ENCODE measurements around the gene KIAA1328.
"Not testable (repeated sequence)": the region's sequence is repeated elsewhere in the genome, so short reads cannot be mapped to it uniquely, and the experiment has no call there.

The KIAA1328 gene

GRCh38 chr18:36828630-36829361, at the start of gene KIAA1328, which contains the start of gene TPGS2:
Gene KIAA1328, plus strand, starts transcription at chr18:36829127. Its CDS starts 12 bp downstream, at chr18:36829139.
Gene TPGS2, minus strand, starts transcription at chr18:36829002. Its CDS starts 235 bp downstream, at chr18:36828767.
- peak; percentile 16 to 53 for DNase-seq

- DNase-seq: no peak
These were observed 48.2 kb upstream of the KIAA1328 start for GRCh38 chr18:36780748-36781147.

- no peak for DNase-seq
These were observed 46.2 kb upstream of the KIAA1328 start for GRCh38 chr18:36782710-36783109.

- DNase-seq: no peak
These were observed 45.1 kb upstream of the KIAA1328 start for GRCh38 chr18:36783792-36784191.

GRCh38 chr18:36786686-36787085, 42.2 kb upstream of the KIAA1328 start:
- DNase-seq: no peak

GRCh38 chr18:36792634-36793283, 36.2 kb upstream of the KIAA1328 start:
- no peak for DNase-seq

- DNase-seq: no peak
These were observed 30.0 kb upstream of the KIAA1328 start for GRCh38 chr18:36798738-36799473.

GRCh38 chr18:36805105-36805504, 23.8 kb upstream of the KIAA1328 start:
- DNase-seq: no peak

- DNase-seq: no peak
These were observed 20.2 kb upstream of the KIAA1328 start for GRCh38 chr18:36808681-36809080.

GRCh38 chr18:36809590-36810381, 19.1 kb upstream of the KIAA1328 start:
- peak; percentile 10 to 67 for DNase-seq

GRCh38 chr18:36811430-36811829, 17.5 kb upstream of the KIAA1328 start:
- DNase-seq: no peak

- DNase-seq: no peak
These were observed 17.0 kb upstream of the KIAA1328 start for GRCh38 chr18:36811955-36812354.

GRCh38 chr18:36812678-36813077, 16.2 kb upstream of the KIAA1328 start:
- DNase-seq: no peak

GRCh38 chr18:36813101-36813775, 15.7 kb upstream of the KIAA1328 start:
- no peak for DNase-seq

GRCh38 chr18:36813824-36814223, 15.1 kb upstream of the KIAA1328 start:
- no peak for DNase-seq

GRCh38 chr18:36814994-36815393, 13.9 kb upstream of the KIAA1328 start:
- DNase-seq: no peak

- not testable (repeated sequence) for DNase-seq
These were observed 12.8 kb upstream of the KIAA1328 start for GRCh38 chr18:36816096-36816495.

- DNase-seq: no peak
These were observed 11.9 kb upstream of the KIAA1328 start for GRCh38 chr18:36817039-36817438.

GRCh38 chr18:36818652-36819051, 10.3 kb upstream of the KIAA1328 start:
- no peak for DNase-seq

- no peak for DNase-seq
These were observed 9.3 kb upstream of the KIAA1328 start for GRCh38 chr18:36819621-36820020.

- no peak for DNase-seq
These were observed 7.2 kb upstream of the KIAA1328 start for GRCh38 chr18:36821681-36822080.

GRCh38 chr18:36825526-36825925, 3.4 kb upstream of the KIAA1328 start:
- DNase-seq: no peak
